Measurements from ENCODE around the gene PTRHD1.

- no peak for TF ChIP-seq POLR2AphosphoS5 (IDR thresholded peaks at IDR 0.05; ENCODE audit: low read depth, low read length)
- no peak for TF ChIP-seq POLR2A (IDR thresholded peaks at IDR 0.05; ENCODE audit: low read depth, low read length)
- no peak for TF ChIP-seq SPI1 (IDR thresholded peaks at IDR 0.05; ENCODE audit: low read depth, low read length)
Measured at GRCh38 chr2:24830351-24830750, 37.2 kb upstream of the PTRHD1 start.

Measured in GM12891 (cell line).